A673 (cell line): ENCODE results near the gene ELP4. TPM values are rescaled to one million over a fixed set of nuclear protein-coding genes. Genes with fewer than 3 reads are reported as not detected.

Experiments used
- BruUV-seq: library from RNA; stranded (reverse); fragments of 400-500 nt; replicated peaks from 2 replicates; lab custom pipeline; 2021; lab: Mats Ljungman, UMichigan
- CTCF ChIA-PET: fragments of 300-600 bp; sonication (Branson Sonifier 250); formaldehyde crosslinking; loops from one replicate; lab custom pipeline; 2022; ENCODE audit warnings: antibody characterized with exemption; lab: Charles Lee
- POLR2A ChIA-PET: fragments of 300-600 bp; sonication (Branson Sonifier 250); formaldehyde crosslinking; loops from one replicate; lab custom pipeline; 2022; ENCODE audit warnings: antibody characterized with exemption; ENCODE audit not compliant: low non-redundant PET; lab: Charles Lee
- DNase-seq: peaks from one replicate; pipeline ENCODE4 v3.0.0-alpha.2; 2015; ENCODE audit warnings: low spot score
- H3K27ac ChIP-seq: fragments of 200-600 bp; sonication (generic); 2 replicates; pipeline ENCODE4 v1.5.1; 2016; ENCODE audit warnings: mixed run types, low read depth, mild to moderate bottlenecking, mixed read lengths, antibody characterized with exemption, low read length; ENCODE audit not compliant: poor library complexity, severe bottlenecking
- H3K27me3 ChIP-seq: fragments of 200-600 bp; sonication (generic); replicated peaks from 2 replicates; pipeline ENCODE4 v1.6.1; 2017; ENCODE audit warnings: mixed run types, low read depth, mild to moderate bottlenecking, mixed read lengths, antibody characterized with exemption, low read length; ENCODE audit not compliant: insufficient read depth, poor library complexity
- H3K36me3 ChIP-seq: fragments of 200-600 bp; sonication (generic); 2 replicates; pipeline ENCODE4 v1.6.1; 2016; ENCODE audit warnings: mixed run types, mild to moderate bottlenecking, mixed read lengths, antibody characterized with exemption, low read length; ENCODE audit not compliant: insufficient read depth, poor library complexity, severe bottlenecking
- H3K4me1 ChIP-seq: fragments of 200-600 bp; sonication (generic); 2 replicates; pipeline ENCODE4 v1.6.1; 2017; ENCODE audit warnings: mixed run types, mild to moderate bottlenecking, mixed read lengths, antibody characterized with exemption, low read length; ENCODE audit not compliant: insufficient read depth, poor library complexity, severe bottlenecking
- H3K4me3 ChIP-seq: fragments of 200-600 bp; sonication (generic); 2 replicates; pipeline ENCODE4 v1.5.1; 2016; ENCODE audit warnings: low read depth, mixed run types, mild to moderate bottlenecking, mixed read lengths, low read length; ENCODE audit not compliant: poor library complexity, severe bottlenecking
- H3K9me3 ChIP-seq: fragments of 200-600 bp; sonication (generic); 2 replicates; pipeline ENCODE4 v1.6.1; 2016; ENCODE audit warnings: mixed run types, low read depth, mild to moderate bottlenecking, mixed read lengths, antibody characterized with exemption, low read length; ENCODE audit not compliant: poor library complexity, severe bottlenecking
- EZH2 ChIP-seq: fragments of 200-600 bp; sonication (generic); IDR thresholded peaks from 2 replicates; pipeline ENCODE4 v1.6.1; 2017; ENCODE audit warnings: borderline replicate concordance, low read depth, mild to moderate bottlenecking, mixed read lengths, antibody characterized with exemption, low read length; ENCODE audit not compliant: poor library complexity, severe bottlenecking
- intact Hi-C: fragments of 100-400 bp; cut with micrococcal nuclease; formaldehyde crosslinking; loops from one replicate; pipeline ENCODE4 v1.10.0; 2022; ENCODE audit not compliant: unreplicated experiment
- total RNA-seq: library from RNA; stranded (reverse); gene quantifications from 2 replicates; pipeline ENCODE4 v1.2.3, GENCODE V29; 2021
- TF ChIP-seq, protein P1 (sequence below): fragments of 300-800, 200-600 bp; sonication (generic); conservative IDR thresholded peaks from 2 replicates; pipeline ENCODE4 v1.5.1; 2017; ENCODE audit warnings: low read depth, mild to moderate bottlenecking, antibody characterized with exemption, low read length, moderate library complexity, mixed read lengths

The ELP4 gene
- total RNA-seq, 1 experiment from 2014 or later = 49.4 TPM

- Histone ChIP-seq H3K27ac (no peak overlapping the region), H3K4me1 (peaks cover 40% of the 10 kb centered on the region), H3K27me3 (peaks cover 100% of the 10 kb centered on the region), H3K36me3 (no peaks in the 10 kb centered on the region), H3K4me3 (no peak overlapping the region), H3K9me3 (no peaks in the 10 kb centered on the region)
- intact Hi-C loops = loop anchor here (5.0 kb wide), 1 partner anchor 667 kb away; no protein-coding TSS in a partner anchor
- no TSS peak for BruUV-seq
- CTCF ChIA-PET = interaction anchor here (0.6 kb wide), 1 partner anchor 64 kb away, joined by 3 read pairs; no protein-coding TSS in a partner anchor
- DNase-seq = no peak
- POLR2A ChIA-PET = interaction anchor here (0.6 kb wide), 2 partner anchors 324 to 712 kb away, joined by 3 to 8 read pairs; no protein-coding TSS in a partner anchor
- no peak for TF ChIP-seq EZH2
- TF ChIP-seq, protein P1, sequence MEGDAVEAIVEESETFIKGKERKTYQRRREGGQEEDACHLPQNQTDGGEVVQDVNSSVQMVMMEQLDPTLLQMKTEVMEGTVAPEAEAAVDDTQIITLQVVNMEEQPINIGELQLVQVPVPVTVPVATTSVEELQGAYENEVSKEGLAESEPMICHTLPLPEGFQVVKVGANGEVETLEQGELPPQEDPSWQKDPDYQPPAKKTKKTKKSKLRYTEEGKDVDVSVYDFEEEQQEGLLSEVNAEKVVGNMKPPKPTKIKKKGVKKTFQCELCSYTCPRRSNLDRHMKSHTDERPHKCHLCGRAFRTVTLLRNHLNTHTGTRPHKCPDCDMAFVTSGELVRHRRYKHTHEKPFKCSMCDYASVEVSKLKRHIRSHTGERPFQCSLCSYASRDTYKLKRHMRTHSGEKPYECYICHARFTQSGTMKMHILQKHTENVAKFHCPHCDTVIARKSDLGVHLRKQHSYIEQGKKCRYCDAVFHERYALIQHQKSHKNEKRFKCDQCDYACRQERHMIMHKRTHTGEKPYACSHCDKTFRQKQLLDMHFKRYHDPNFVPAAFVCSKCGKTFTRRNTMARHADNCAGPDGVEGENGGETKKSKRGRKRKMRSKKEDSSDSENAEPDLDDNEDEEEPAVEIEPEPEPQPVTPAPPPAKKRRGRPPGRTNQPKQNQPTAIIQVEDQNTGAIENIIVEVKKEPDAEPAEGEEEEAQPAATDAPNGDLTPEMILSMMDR = no peak
These were observed 309.3 kb downstream of the ELP4 start for GRCh38 chr11:31818874-31819331.

DNA sequence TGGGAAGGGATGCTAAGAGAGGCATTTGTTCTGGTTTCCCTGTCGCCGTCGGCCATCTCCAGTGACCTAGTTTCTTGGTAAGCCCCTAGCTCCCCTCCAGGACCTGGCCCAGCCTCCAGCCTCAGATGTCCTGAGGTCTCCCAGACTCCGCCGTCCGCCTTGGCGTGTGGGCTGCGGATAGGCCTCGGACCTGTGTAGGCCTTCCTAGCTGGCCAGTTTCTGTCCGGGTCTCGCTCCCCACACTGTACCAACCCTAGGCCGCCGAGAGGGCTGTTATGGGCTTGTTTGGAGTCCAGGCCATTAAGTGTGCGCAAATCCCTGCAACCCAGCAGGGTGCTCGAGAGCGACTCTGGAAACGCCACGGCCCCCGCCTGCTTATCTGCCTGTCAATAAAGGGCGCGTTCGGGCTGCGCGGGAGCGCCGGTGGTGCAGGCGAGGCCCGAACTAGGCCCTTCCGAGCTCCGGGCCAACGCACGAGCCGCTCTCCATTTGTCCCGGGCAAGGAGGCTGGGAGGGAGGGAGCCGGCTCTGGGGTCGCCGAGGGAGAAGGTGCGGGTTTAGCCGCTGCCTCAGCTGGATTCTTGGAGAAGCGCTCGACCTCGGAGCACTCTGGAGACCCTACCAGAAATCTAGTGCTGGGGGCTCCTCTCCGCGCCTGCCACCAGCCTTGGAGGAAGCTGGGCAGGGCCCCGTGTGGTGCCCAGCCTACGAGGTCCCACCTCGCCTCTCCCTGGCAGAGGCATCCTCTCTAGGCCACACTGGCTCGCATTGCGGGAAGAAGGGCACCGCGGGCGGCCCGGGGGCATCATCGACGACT, 310.3 kb downstream of the ELP4 start:
- Histone ChIP-seq H3K4me1 (peaks cover 31% of the 10 kb centered on the region), H3K36me3 (no peaks in the 10 kb centered on the region), H3K27me3 (peaks cover 100% of the 10 kb centered on the region), H3K9me3 (no peaks in the 10 kb centered on the region), H3K27ac (no peak overlapping the region), H3K4me3 (no peak overlapping the region)
- no peak for DNase-seq
- TF ChIP-seq EZH2 = peak; percentile 28
- TF ChIP-seq, protein P1 = no peak
- no TSS peak for BruUV-seq
- CTCF ChIA-PET = no interaction called here
- POLR2A ChIA-PET = no interaction called here
- intact Hi-C loops = loop anchor here (5.0 kb wide), 1 partner anchor 668 kb away; no protein-coding TSS in a partner anchor

DNA sequence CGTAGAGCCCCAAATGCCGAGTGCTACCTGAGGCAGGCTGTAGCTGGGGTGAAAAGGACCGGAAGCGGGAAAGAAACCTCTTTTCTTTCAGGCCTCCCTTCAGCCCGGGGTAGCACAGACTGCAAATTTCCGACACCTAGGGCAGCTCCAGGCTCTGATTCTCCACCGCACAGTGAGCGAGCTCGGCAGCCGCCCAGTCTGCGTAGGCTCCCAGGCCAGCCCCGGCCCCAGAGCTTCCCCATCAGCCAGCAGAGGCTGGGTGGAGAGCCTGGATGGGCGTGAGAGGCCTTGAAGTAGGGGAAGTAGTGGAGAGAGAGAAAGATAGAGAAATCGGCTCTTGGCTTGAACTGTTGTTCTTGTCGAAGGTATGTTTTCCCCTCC, 310.9 kb downstream of the ELP4 start:
- H3K4me3 ChIP-seq = no peak overlapping the region
- DNase-seq = no peak
- H3K36me3 ChIP-seq = no peaks in the 10 kb centered on the region
- TF ChIP-seq EZH2 = peak; percentile 15
- TF ChIP-seq, protein P1 = no peak
- intact Hi-C loops = no loop called here
- H3K27me3 ChIP-seq = peaks cover 100% of the 10 kb centered on the region
- ChIA-PET CTCF (no interaction called here), POLR2A (no interaction called here)
- no TSS peak for BruUV-seq
- peaks cover 26% of the 10 kb centered on the region for H3K4me1 ChIP-seq
- no peak overlapping the region for H3K27ac ChIP-seq
- no peaks in the 10 kb centered on the region for H3K9me3 ChIP-seq
